Prostate gland (tissue), 2 donors: ENCODE measurements around the gene NPM1. TPM values are rescaled to one million over a fixed set of nuclear protein-coding genes. Genes with fewer than 3 reads are reported as not detected.

ENCODE experiments used
- DNase-seq: peaks from one replicate; pipeline ENCODE4 v3.0.0-alpha.2; 2019; ENCODE audit warnings: low spot score
- H3K27ac ChIP-seq, 2 donors: fragments of 200-600 bp; sonication (generic); 2 replicates each; pipeline ENCODE4 v1.5.1; 2017 to 2019
- H3K27me3 ChIP-seq: fragments of 200-600 bp; sonication (generic); replicated peaks from 2 replicates; pipeline ENCODE4 v1.5.1; 2019; ENCODE audit not compliant: insufficient read depth
- H3K36me3 ChIP-seq, 2 donors: fragments of 200-600 bp; sonication (generic); 1 replicate in 1 of 2; 2 replicates in 1 of 2; pipeline versions ENCODE4 v1.5.1 to v1.8.1; 2017 to 2019
- H3K4me1 ChIP-seq: fragments of 200-600 bp; sonication (generic); replicated peaks from 2 replicates; pipeline ENCODE4 v1.5.1; 2019
- H3K4me3 ChIP-seq, 2 donors: fragments of 200-600 bp; sonication (generic); 2 replicates each; pipeline ENCODE4 v1.5.1; 2017 to 2019
- H3K9me3 ChIP-seq: fragments of 200-600 bp; sonication (generic); 2 replicates; pipeline ENCODE4 v1.5.1; 2017
- POLR2A ChIP-seq: fragments of 450-650 bp; IDR thresholded peaks from one replicate; pipeline ENCODE4 v1.6.1; 2016; ENCODE audit warnings: antibody characterized with exemption, mild to moderate bottlenecking
- POLR2AphosphoS5 ChIP-seq: sonication (generic); formaldehyde crosslinking; IDR thresholded peaks from one replicate; pipeline ENCODE4 v1.6.1; 2017; ENCODE audit warnings: antibody characterized with exemption
- WGBS: methylation state at CpG from one replicate; pipeline ENCODE4 v1.1.5; 2018; 5-methylcytosine and 5-hydroxymethylcytosine counted together
- intact Hi-C: fragments of 100-400 bp; cut with DNase I; formaldehyde crosslinking; loops from one replicate; pipeline ENCODE4 v1.14.2; 2022
- total RNA-seq, 2 donors: library from RNA; depleted of rRNA; stranded (reverse); fragments of >200 nt; gene quantifications; one replicate each; pipeline ENCODE4 v1.1.0, GENCODE V29; 2016
- TF ChIP-seq, protein P1 (sequence below), 4 experiments: fragments of 200-600 bp in 2 of 4; fragments of 450-650 bp in 2 of 4; sonication (generic) in 2 of 4; IDR thresholded peaks; 1 replicate in 3 of 4; 2 replicates in 1 of 4; pipeline ENCODE4 v1.5.1; 2016 to 2019; ENCODE audit warnings: antibody characterized with exemption in 4 of 4, mild to moderate bottlenecking in 2 of 4, moderate library complexity in 2 of 4

NPM1 gene
- total RNA-seq, 2 donors from 2014 or later: 397 to 544 TPM

DNA sequence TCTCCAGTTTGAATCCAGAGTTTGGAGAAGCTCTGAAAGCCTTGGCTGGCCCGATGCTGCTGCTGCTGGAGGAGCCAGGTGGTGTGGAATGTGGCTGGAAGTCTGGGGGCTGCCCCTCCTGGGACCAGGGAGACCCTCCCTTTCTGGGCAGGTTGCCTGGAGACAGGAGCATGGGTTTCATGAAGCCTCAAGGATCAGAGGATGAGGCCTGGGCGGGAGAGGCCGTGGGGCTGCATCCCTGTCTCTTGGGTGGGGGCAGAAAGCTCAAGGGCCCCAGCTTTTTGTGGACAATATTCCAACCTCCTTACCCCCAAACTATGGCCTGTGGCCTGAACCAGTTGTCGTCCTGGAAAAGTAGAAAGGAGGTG, 41.9 kb downstream of the NPM1 start:
- Histone ChIP-seq H3K4me1 (no peaks in the 10 kb centered on the region), H3K4me3 (no peak overlapping the region), H3K27ac (no peak overlapping the region), H3K9me3 (no peaks in the 10 kb centered on the region), H3K27me3 (no peaks in the 10 kb centered on the region), H3K36me3 (no peaks in the 10 kb centered on the region)
- intact Hi-C loops: no loop called here
- whole genome bisulfite sequencing: 92% methylated on average over 4 of the region's 4 CpGs
- TF ChIP-seq, protein P1, sequence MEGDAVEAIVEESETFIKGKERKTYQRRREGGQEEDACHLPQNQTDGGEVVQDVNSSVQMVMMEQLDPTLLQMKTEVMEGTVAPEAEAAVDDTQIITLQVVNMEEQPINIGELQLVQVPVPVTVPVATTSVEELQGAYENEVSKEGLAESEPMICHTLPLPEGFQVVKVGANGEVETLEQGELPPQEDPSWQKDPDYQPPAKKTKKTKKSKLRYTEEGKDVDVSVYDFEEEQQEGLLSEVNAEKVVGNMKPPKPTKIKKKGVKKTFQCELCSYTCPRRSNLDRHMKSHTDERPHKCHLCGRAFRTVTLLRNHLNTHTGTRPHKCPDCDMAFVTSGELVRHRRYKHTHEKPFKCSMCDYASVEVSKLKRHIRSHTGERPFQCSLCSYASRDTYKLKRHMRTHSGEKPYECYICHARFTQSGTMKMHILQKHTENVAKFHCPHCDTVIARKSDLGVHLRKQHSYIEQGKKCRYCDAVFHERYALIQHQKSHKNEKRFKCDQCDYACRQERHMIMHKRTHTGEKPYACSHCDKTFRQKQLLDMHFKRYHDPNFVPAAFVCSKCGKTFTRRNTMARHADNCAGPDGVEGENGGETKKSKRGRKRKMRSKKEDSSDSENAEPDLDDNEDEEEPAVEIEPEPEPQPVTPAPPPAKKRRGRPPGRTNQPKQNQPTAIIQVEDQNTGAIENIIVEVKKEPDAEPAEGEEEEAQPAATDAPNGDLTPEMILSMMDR (IDR thresholded peaks at IDR 0.05): no peak
- no peak for TF ChIP-seq POLR2AphosphoS5
- no peak for TF ChIP-seq POLR2A
- DNase-seq: no peak

DNA sequence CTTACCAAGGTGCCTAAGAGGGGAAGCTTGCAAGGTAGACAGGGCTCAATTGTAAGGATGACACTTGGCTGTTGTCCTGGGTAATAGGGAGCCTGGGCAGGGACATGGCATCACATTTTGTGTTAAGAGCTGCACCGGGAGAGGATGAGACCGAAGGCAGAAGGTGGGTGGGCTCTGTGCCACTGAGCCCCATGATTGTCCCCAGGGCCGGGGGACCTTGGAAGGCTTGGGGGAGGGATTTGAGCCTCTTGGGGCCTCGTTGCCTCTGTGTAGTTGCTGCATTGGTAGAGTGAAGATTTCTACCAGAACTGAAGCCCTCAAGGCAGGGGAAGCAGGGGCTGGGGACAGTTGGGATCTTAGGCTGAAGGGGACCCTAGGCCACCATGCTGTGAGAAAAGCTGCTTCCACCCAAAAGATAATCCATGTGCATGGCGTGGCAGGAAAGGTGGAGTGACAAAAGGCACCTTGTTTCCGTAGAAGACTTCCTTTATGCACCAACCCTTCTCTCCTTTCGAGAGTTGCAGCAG, 43.7 kb downstream of the NPM1 start:
- DNase-seq: no peak
- WGBS: 89% methylated on average over 6 of the region's 7 CpGs

GRCh38 chr5:171432076-171432475, 44.4 kb downstream of the NPM1 start:
- no peaks in the 10 kb centered on the region for H3K27me3 ChIP-seq
- TF ChIP-seq POLR2AphosphoS5 (no peak), POLR2A (no peak)
- TF ChIP-seq, protein P1 (IDR thresholded peaks at IDR 0.05): no peak
- no peak overlapping the region for H3K27ac ChIP-seq
- WGBS: 74% methylated on average over 8 of the region's 8 CpGs
- no peak overlapping the region for H3K4me3 ChIP-seq
- no peaks in the 10 kb centered on the region for H3K9me3 ChIP-seq
- intact Hi-C loops: no loop called here
- DNase-seq: no peak
- no peaks in the 10 kb centered on the region for H3K4me1 ChIP-seq
- no peaks in the 10 kb centered on the region for H3K36me3 ChIP-seq

More for the DNA sequence above, 43.7 kb downstream of the NPM1 start:
- H3K4me1 ChIP-seq: no peaks in the 10 kb centered on the region
- no peak overlapping the region for H3K27ac ChIP-seq
- intact Hi-C loops: no loop called here
- H3K36me3 ChIP-seq: no peaks in the 10 kb centered on the region
- H3K9me3 ChIP-seq: no peaks in the 10 kb centered on the region
- no peaks in the 10 kb centered on the region for H3K27me3 ChIP-seq
- no peak for TF ChIP-seq POLR2AphosphoS5
- TF ChIP-seq, protein P1 (IDR thresholded peaks at IDR 0.05): no peak
- TF ChIP-seq POLR2A: no peak
- no peak overlapping the region for H3K4me3 ChIP-seq

DNA sequence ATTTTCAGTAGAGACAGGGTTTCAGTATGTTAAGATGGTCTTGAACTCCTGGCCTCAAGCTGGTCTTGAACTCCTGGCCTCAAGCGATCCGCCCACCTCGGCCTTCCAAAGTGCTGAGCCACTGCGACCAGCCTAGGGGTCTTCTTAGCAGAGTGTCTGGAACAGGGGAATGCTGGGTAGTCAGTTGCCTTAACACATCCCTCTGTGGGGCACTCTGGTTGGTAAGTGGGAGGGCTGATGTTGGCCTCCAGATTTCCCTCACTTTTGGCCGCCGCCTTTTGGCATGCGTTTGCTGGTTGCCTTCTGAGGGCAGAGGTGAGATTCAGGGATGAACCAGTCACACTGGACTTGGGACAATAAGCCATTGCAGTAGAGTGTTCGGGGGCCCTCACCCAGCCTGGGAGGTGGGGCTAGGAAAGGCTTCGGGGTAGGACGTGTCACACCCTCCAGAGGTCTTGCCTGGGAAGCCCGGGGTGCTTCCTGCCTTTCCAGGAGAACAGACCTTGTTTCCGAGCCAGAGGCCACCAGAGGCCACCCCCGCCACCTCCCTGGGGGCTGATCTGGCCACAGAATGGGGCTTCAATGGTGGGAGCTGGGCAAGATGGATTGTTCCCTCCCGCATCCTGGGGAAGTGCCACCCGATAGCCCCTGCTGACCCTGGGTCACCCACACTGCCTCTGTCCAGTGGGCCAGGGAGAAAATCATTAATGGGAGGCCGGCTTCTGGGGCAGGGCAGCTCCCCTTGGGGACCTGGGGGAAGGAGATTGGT, 45.1 kb downstream of the NPM1 start:
- no peaks in the 10 kb centered on the region for H3K27me3 ChIP-seq
- TF ChIP-seq POLR2A (no peak), POLR2AphosphoS5 (no peak)
- TF ChIP-seq, protein P1 (IDR thresholded peaks at IDR 0.05): no peak
- H3K27ac ChIP-seq: no peak overlapping the region
- H3K9me3 ChIP-seq: no peaks in the 10 kb centered on the region
- 91% methylated on average over 16 of the region's 16 CpGs for WGBS
- intact Hi-C loops: no loop called here
- no peaks in the 10 kb centered on the region for H3K4me1 ChIP-seq
- no peak overlapping the region for H3K4me3 ChIP-seq
- no peak for DNase-seq
- H3K36me3 ChIP-seq: no peaks in the 10 kb centered on the region

DNA sequence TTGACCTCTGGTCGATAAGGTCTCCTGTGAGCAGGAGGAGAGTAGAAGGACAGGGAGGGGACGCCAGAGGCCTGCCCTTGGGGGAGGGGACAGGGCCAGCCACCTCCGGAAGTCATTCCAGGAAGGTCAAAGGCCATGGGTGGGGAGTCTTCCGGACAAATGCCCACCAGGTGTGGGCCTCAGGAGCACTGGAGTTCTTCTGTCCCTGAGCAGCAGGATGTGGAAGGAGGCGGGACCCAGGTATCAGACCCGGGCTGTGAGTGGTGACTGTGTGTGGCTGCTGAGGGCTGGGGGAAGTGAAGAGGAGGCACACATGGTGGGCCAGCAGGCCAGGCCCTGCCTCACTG, 45.7 kb downstream of the NPM1 start:
- H3K36me3 ChIP-seq: no peaks in the 10 kb centered on the region
- no peaks in the 10 kb centered on the region for H3K27me3 ChIP-seq
- H3K9me3 ChIP-seq: no peaks in the 10 kb centered on the region
- H3K4me1 ChIP-seq: no peaks in the 10 kb centered on the region
- intact Hi-C loops: no loop called here
- H3K27ac ChIP-seq: no peak overlapping the region
- DNase-seq: no peak
- no peak overlapping the region for H3K4me3 ChIP-seq
- 68% methylated on average over 6 of the region's 6 CpGs for WGBS
- TF ChIP-seq POLR2AphosphoS5 (no peak), POLR2A (no peak)
- TF ChIP-seq, protein P1 (IDR thresholded peaks at IDR 0.05): no peak
